Measurements from ENCODE around the gene SYNDIG1. TPM values are rescaled to one million over a fixed set of nuclear protein-coding genes. Genes with fewer than 3 reads are reported as not detected.

The SYNDIG1 gene
- total RNA-seq, 2 donors from 2014 or later = 0.73 to 4.5 TPM

GRCh38 chr20:24648919-24649318, 179.5 kb downstream of the SYNDIG1 start:
- Histone ChIP-seq H3K27ac (no peak overlapping the region), H3K4me1 (replicated peaks) (no peaks in the 10 kb centered on the region), H3K4me3 (no peak overlapping the region), H3K36me3 (no peaks in the 10 kb centered on the region), H3K27me3 (replicated peaks; ENCODE audit: insufficient read depth) (no peaks in the 10 kb centered on the region), H3K9me3 (no peaks in the 10 kb centered on the region)
- 76% methylated on average over 2 of the region's 2 CpGs for WGBS
- intact Hi-C loops (cut with DNase I) = no loop called here
- no peak for DNase-seq (ENCODE audit: low spot score)
- no peak for TF ChIP-seq POLR2AphosphoS5 (IDR thresholded peaks at IDR 0.05)
- no peak for TF ChIP-seq POLR2A (IDR thresholded peaks at IDR 0.05)
- TF ChIP-seq CTCF (IDR thresholded peaks at IDR 0.05) = no peak

- Histone ChIP-seq H3K4me1 (replicated peaks) (no peaks in the 10 kb centered on the region), H3K27me3 (replicated peaks; ENCODE audit: insufficient read depth) (no peaks in the 10 kb centered on the region), H3K27ac (no peak overlapping the region), H3K9me3 (no peaks in the 10 kb centered on the region), H3K4me3 (no peak overlapping the region), H3K36me3 (no peaks in the 10 kb centered on the region)
- intact Hi-C loops (cut with DNase I) = no loop called here
- DNase-seq (ENCODE audit: low spot score) = peak; percentile 43
- TF ChIP-seq POLR2AphosphoS5 (IDR thresholded peaks at IDR 0.05) (peak; percentile 72), CTCF (IDR thresholded peaks at IDR 0.05) (no peak), POLR2A (IDR thresholded peaks at IDR 0.05) (no peak)
- WGBS = 18% methylated on average over 11 of the region's 11 CpGs
Observed at GRCh38 chr20:24649787-24650490, 180.5 kb downstream of the SYNDIG1 start.

GRCh38 chr20:24651171-24651975, 181.9 kb downstream of the SYNDIG1 start:
- no peak for DNase-seq (ENCODE audit: low spot score)
- 61% methylated on average over 7 of the region's 7 CpGs for WGBS
- Histone ChIP-seq H3K4me1 (replicated peaks) (no peaks in the 10 kb centered on the region), H3K4me3 (no peak overlapping the region), H3K36me3 (no peaks in the 10 kb centered on the region), H3K27ac (no peak overlapping the region), H3K9me3 (no peaks in the 10 kb centered on the region), H3K27me3 (replicated peaks; ENCODE audit: insufficient read depth) (no peaks in the 10 kb centered on the region)
- intact Hi-C loops (cut with DNase I) = no loop called here
- TF ChIP-seq POLR2AphosphoS5 (IDR thresholded peaks at IDR 0.05) (no peak), CTCF (IDR thresholded peaks at IDR 0.05) (no peak), POLR2A (IDR thresholded peaks at IDR 0.05) (no peak)

- no peaks in the 10 kb centered on the region for H3K27me3 ChIP-seq (replicated peaks; ENCODE audit: insufficient read depth)
- DNase-seq (ENCODE audit: low spot score) = no peak
- H3K4me1 ChIP-seq (replicated peaks) = no peaks in the 10 kb centered on the region
- no peaks in the 10 kb centered on the region for H3K9me3 ChIP-seq
- H3K4me3 ChIP-seq = no peak overlapping the region
- WGBS = 85% methylated on average over 4 of the region's 4 CpGs
- H3K27ac ChIP-seq = no peak overlapping the region
- TF ChIP-seq POLR2A (IDR thresholded peaks at IDR 0.05) (no peak), POLR2AphosphoS5 (IDR thresholded peaks at IDR 0.05) (no peak), CTCF (IDR thresholded peaks at IDR 0.05) (no peak)
- intact Hi-C loops (cut with DNase I) = no loop called here
- no peaks in the 10 kb centered on the region for H3K36me3 ChIP-seq
Observed at GRCh38 chr20:24651976-24652345, 182.5 kb downstream of the SYNDIG1 start.

Data from prostate gland (tissue), 2 donors.